GM12878 (cell line): Measurements from ENCODE around the gene BCAN. TPM values are rescaled to one million over a fixed set of nuclear protein-coding genes. Genes with fewer than 3 reads are reported as not detected.

Experiments
- ATAC-seq: fragments of 200-7000 bp; cut with Tn5 transposase; 3 replicates; pipeline ENCODE4 v1.9.1; 2020; ENCODE audit warnings: mild to moderate bottlenecking, moderate library complexity
- BruUV-seq: library from RNA; stranded (reverse); fragments of 400-500 nt; replicated peaks from 2 replicates; lab custom pipeline; 2021; lab: Mats Ljungman, UMichigan
- CTCF ChIA-PET: fragments of 300-600 bp; sonication (Branson Sonifier 250); formaldehyde crosslinking; extraction: SDS; loops from one replicate; lab custom pipeline; 2021; ENCODE audit warnings: inconsistent platforms; lab: Yijun Ruan, JAX
- POLR2A ChIA-PET: fragments of 350-600 bp; formaldehyde crosslinking; extraction: SDS; loops from one replicate; lab custom pipeline; 2021; ENCODE audit warnings: inconsistent platforms; lab: Charles Lee
- RAD21 ChIA-PET: fragments of 300-600 bp; sonication (Branson Sonifier 250); formaldehyde crosslinking; loops from one replicate; lab custom pipeline; 2023; ENCODE audit warnings: antibody characterized with exemption; ENCODE audit not compliant: unreplicated experiment; lab: Charles Lee
- SMC1A ChIA-PET: fragments of 300-600 bp; sonication (Branson Sonifier 250); formaldehyde crosslinking; loops from one replicate; lab custom pipeline; 2023; ENCODE audit not compliant: unreplicated experiment, uncharacterized antibody; lab: Charles Lee
- DNase-seq: peaks from one replicate; pipeline ENCODE4 v3.0.0-alpha.2; 2011; ENCODE audit warnings: low read depth, low spot score
- FAIRE-seq: peaks from 3 replicates; lab custom pipeline; 2011; peaks lifted over from hg19 to GRCh38; lab: Jason Lieb, UNC
- H2AFZ ChIP-seq: 2 replicates; pipeline ENCODE4 v1.6.0; 2011; ENCODE audit warnings: low read depth, low read length, control low read depth; ENCODE audit not compliant: control insufficient read depth
- H3K27ac ChIP-seq: 2 replicates; pipeline ENCODE4 v1.5.1; 2011; ENCODE audit warnings: control low read depth; ENCODE audit not compliant: control insufficient read depth, insufficient read depth
- H3K27me3 ChIP-seq, 2 experiments: replicated peaks in 1 of 2; 2 replicates each; pipeline versions ENCODE4 v1.6.0 to v1.6.1; 2011; ENCODE audit warnings: low read length in 1 of 2; ENCODE audit not compliant: control insufficient read depth in 2 of 2, insufficient read depth in 2 of 2
- H3K36me3 ChIP-seq, 2 experiments: 2 replicates each; pipeline ENCODE4 v1.5.1; 2011; ENCODE audit warnings: low read length in 1 of 2; ENCODE audit not compliant: control insufficient read depth in 2 of 2, insufficient read depth in 2 of 2
- H3K4me1 ChIP-seq: 2 replicates; pipeline ENCODE4 v1.6.1; 2011; ENCODE audit warnings: mild to moderate bottlenecking, low read length, moderate library complexity, mixed read lengths; ENCODE audit not compliant: control insufficient read depth, insufficient read depth
- H3K4me2 ChIP-seq: 2 replicates; pipeline ENCODE4 v1.6.0; 2011; ENCODE audit warnings: control low read depth; ENCODE audit not compliant: control insufficient read depth, insufficient read depth
- H3K4me3 ChIP-seq: fragments of 200-600 bp; sonication (generic); 2 replicates; pipeline ENCODE4 v1.5.1; 2016
- H3K79me2 ChIP-seq: 2 replicates; pipeline ENCODE4 v1.6.0; 2011; ENCODE audit warnings: low read length; ENCODE audit not compliant: control insufficient read depth, insufficient read depth
- H3K9ac ChIP-seq: 2 replicates; pipeline ENCODE4 v1.8.0; 2011; ENCODE audit warnings: low read length, control low read depth, mixed read lengths; ENCODE audit not compliant: control insufficient read depth, insufficient read depth
- H3K9me3 ChIP-seq: replicated peaks from 3 replicates; pipeline ENCODE4 v1.5.1; 2011; ENCODE audit warnings: mild to moderate bottlenecking, low read length; ENCODE audit not compliant: control insufficient read depth, insufficient read depth
- H4K20me1 ChIP-seq: 2 replicates; pipeline ENCODE4 v1.6.0; 2011; ENCODE audit not compliant: control insufficient read depth, insufficient read depth
- BCLAF1 ChIP-seq: fragments of 450-650 bp; IDR thresholded peaks from 2 replicates; pipeline ENCODE4 v1.6.1; 2017; ENCODE audit warnings: antibody characterized with exemption, mild to moderate bottlenecking, moderate library complexity
- CHD1 ChIP-seq: IDR thresholded peaks from 2 replicates; pipeline ENCODE4 v1.6.1; 2012; ENCODE audit warnings: low read depth, low read length, improper control_type of control experiment
- CHD4 ChIP-seq: fragments of 200-600 bp; sonication (generic); IDR thresholded peaks from 2 replicates; pipeline ENCODE4 v1.6.1; 2016; ENCODE audit warnings: mild to moderate bottlenecking
- NFIC ChIP-seq: IDR thresholded peaks from 2 replicates; pipeline ENCODE4 v1.6.1; 2012; ENCODE audit warnings: low read depth, mild to moderate bottlenecking, inconsistent platforms, low read length, moderate library complexity
- SIX5 ChIP-seq: IDR thresholded peaks from 2 replicates; pipeline ENCODE4 v1.6.1; 2011; ENCODE audit warnings: mild to moderate bottlenecking, low read depth, low read length, moderate library complexity; ENCODE audit not compliant: severe bottlenecking
- SREBF2 ChIP-seq: IDR thresholded peaks from 2 replicates; pipeline ENCODE4 v1.6.1; 2012; ENCODE audit warnings: mild to moderate bottlenecking, low read length
- WGBS: methylation state at CpG from one replicate; pipeline ENCODE4 v1.1.6; 2016; ENCODE audit warnings: low lambda C conversion rate; ENCODE audit not compliant: insufficient replicate concordance, insufficient coverage; ENCODE audit errors: missing lambda C conversion rate; 5-methylcytosine and 5-hydroxymethylcytosine counted together
- in situ Hi-C: fragments of 300-500 bp; cut with MboI; formaldehyde crosslinking; loops from 9 replicates; pipeline ENCODE4 v1.14.3; 2018; ENCODE audit warnings: mixed read lengths
- intact Hi-C: fragments of 100-400 bp; cut with micrococcal nuclease; formaldehyde crosslinking; loops from one replicate; pipeline ENCODE4 v1.14.2; 2022; ENCODE audit not compliant: unreplicated experiment
- polyA plus RNA-seq, 11 experiments: library from polyadenylated mRNA; depleted of rRNA in 4 of 11; unstranded in 6 of 11; stranded (reverse) in 5 of 11; fragments of >200 nt; fragmentation: Nextera tagmentation in 4 of 11; fragmentation: Illumina TruSeq in 1 of 11; extraction: Ambion mirVana in 4 of 11; extraction: Trizol in 1 of 11; gene quantifications; 1 replicate in 1 of 11; 2 replicates in 10 of 11; pipeline versions ENCODE4 v1.2.1 to v1.2.3, GENCODE V29; 2011 to 2016; ENCODE audit warnings: inconsistent platforms in 2 of 11, missing spikeins in 2 of 11, low read depth in 1 of 11
- total RNA-seq, 4 experiments: library from RNA; depleted of rRNA in 3 of 4; stranded (reverse); fragments of >200 nt in 3 of 4; fragmentation: Illumina TruSeq in 1 of 4; extraction: Trizol in 1 of 4; gene quantifications; 2 replicates each; pipeline versions ENCODE4 v1.2.1 to v1.2.3, GENCODE V29; 2013 to 2021

BCAN gene
- total and polyA plus RNA-seq, 10 of the 15 experiments (the other 5 are each of a cell fraction or from before 2014, with no cell fraction given) = 0.05 to 1.3 (median 0.18) TPM; not detected in 1

GRCh38 chr1:156670791-156671190 is 28.9 kb downstream of the BCAN start:
- in situ Hi-C loops = no loop called here
- H4K20me1 ChIP-seq = no peaks in the 10 kb centered on the region
- RAD21 ChIA-PET = no interaction called here
- CTCF ChIA-PET = interaction anchor here (1.1 to 1.3 kb wide), 2 partner anchors 11 to 19 kb away, joined by 3 to 4 read pairs; no protein-coding TSS in a partner anchor
- intact Hi-C loops = no loop called here
- no peaks in the 10 kb centered on the region for H3K36me3 ChIP-seq
- POLR2A ChIA-PET = no interaction called here
- H3K9ac ChIP-seq = no peak overlapping the region
- 19% methylated on average over 4 of the region's 4 CpGs for WGBS
- H2AFZ ChIP-seq = no peak overlapping the region
- DNase-seq (no peak), ATAC-seq (no peak), FAIRE-seq (no peak)
- H3K9me3 ChIP-seq = no peaks in the 10 kb centered on the region
- SMC1A ChIA-PET = interaction anchor here (1.0 kb wide), 1 partner anchor 14 kb away, joined by 3 read pairs; no protein-coding TSS in a partner anchor
- no peaks in the 10 kb centered on the region for H3K79me2 ChIP-seq
- H3K4me1 ChIP-seq = no peaks in the 10 kb centered on the region; the same call in 1 of the 2 replicates
- H3K27me3 ChIP-seq = peaks cover 0 to 8% of the 10 kb centered on the region in 2 experiments; a peak in 3 of 4 replicates
- no peak overlapping the region for H3K4me2 ChIP-seq
- TF ChIP-seq NFIC (no peak), SIX5 (no peak), BCLAF1 (no peak), CHD1 (no peak), SREBF2 (no peak), CHD4 (no peak)
- BruUV-seq = no TSS peak
- H3K4me3 ChIP-seq = no peak overlapping the region
- no peak overlapping the region for H3K27ac ChIP-seq
